ENCODE results near the gene MRPS16. TPM values are rescaled to one million over a fixed set of nuclear protein-coding genes. Genes with fewer than 3 reads are reported as not detected.

The MRPS16 gene
- total RNA-seq, 1 donor = 83.2 TPM

GRCh38 chr10:73251683-73252444 is 580 bp downstream of the MRPS16 start:
- no peak for DNase-seq (ENCODE audit: low read depth)
- TF ChIP-seq, protein P1, sequence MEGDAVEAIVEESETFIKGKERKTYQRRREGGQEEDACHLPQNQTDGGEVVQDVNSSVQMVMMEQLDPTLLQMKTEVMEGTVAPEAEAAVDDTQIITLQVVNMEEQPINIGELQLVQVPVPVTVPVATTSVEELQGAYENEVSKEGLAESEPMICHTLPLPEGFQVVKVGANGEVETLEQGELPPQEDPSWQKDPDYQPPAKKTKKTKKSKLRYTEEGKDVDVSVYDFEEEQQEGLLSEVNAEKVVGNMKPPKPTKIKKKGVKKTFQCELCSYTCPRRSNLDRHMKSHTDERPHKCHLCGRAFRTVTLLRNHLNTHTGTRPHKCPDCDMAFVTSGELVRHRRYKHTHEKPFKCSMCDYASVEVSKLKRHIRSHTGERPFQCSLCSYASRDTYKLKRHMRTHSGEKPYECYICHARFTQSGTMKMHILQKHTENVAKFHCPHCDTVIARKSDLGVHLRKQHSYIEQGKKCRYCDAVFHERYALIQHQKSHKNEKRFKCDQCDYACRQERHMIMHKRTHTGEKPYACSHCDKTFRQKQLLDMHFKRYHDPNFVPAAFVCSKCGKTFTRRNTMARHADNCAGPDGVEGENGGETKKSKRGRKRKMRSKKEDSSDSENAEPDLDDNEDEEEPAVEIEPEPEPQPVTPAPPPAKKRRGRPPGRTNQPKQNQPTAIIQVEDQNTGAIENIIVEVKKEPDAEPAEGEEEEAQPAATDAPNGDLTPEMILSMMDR (IDR thresholded peaks at IDR 0.05; ENCODE audit: insufficient read depth, low read length) = no peak
- H3K4me3 ChIP-seq (ENCODE audit: low read depth, low read length) = peak overlapping the region; percentile 99

- H3K4me3 ChIP-seq (ENCODE audit: low read depth, low read length) = no peak overlapping the region
- TF ChIP-seq, protein P1 (IDR thresholded peaks at IDR 0.05; ENCODE audit: insufficient read depth, low read length) = no peak
- no peak for DNase-seq (ENCODE audit: low read depth)
Observed at GRCh38 chr10:73248259-73248724, 4.2 kb downstream of the MRPS16 start.

GRCh38 chr10:73247509-73248258 is 4.8 kb downstream of the MRPS16 start:
- H3K4me3 ChIP-seq (ENCODE audit: low read depth, low read length) = peak overlapping the region; percentile 90
- no peak for DNase-seq (ENCODE audit: low read depth)
- TF ChIP-seq, protein P1 (IDR thresholded peaks at IDR 0.05; ENCODE audit: insufficient read depth, low read length) = no peak

- peak within 1 kb of the TSS; percentile 90 for H3K4me3 ChIP-seq (ENCODE audit: low read depth, low read length)
- TF ChIP-seq, protein P1 (IDR thresholded peaks at IDR 0.05; ENCODE audit: insufficient read depth, low read length) = no peak
- peak; percentile 86 for DNase-seq (ENCODE audit: low read depth)
Observed at GRCh38 chr10:73246646-73247508, 5.6 kb downstream of the MRPS16 start, which contains the start of gene DNAJC9. Gene DNAJC9 (minus strand): TSS chr10:73247255. CDS start chr10:73247189, 66 bp downstream.

- TF ChIP-seq, protein P1 (IDR thresholded peaks at IDR 0.05; ENCODE audit: insufficient read depth, low read length) = no peak
- H3K4me3 ChIP-seq (ENCODE audit: low read depth, low read length) = peak overlapping the region; percentile 90
- DNase-seq (ENCODE audit: low read depth) = peak; percentile 14
Observed at GRCh38 chr10:73246322-73246645, 6.2 kb downstream of the MRPS16 start.

DNA sequence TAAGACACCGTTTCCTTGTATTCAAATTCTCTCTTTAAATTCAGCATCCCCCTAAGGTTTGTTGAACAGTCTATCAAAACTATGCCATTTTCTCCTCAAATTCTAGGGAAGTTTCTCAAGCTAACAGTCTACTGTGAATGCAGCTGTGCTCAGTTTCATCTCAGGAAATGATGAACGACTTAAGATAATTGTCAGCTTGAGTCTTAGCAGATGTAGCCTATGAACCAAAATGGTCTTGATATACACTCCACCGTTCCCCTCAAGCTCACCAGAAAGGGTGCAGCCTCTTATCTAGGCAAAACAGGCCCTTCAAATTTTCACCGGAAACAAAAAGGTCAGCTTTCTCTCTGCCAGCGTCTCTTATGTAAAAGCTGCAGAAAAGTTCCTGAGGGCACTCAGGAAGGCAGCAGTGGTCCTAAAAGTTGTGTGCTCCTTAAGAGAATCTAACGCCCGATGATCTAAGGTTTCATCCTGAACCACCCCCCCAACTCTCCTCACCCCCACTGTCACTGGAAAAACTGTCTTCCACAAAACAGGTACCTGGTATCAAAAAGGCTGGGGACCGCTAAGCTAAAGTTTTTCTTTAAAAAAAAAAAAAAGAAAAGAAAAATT is 7.5 kb downstream of the MRPS16 start:
- TF ChIP-seq, protein P1 (IDR thresholded peaks at IDR 0.05; ENCODE audit: insufficient read depth, low read length) = no peak
- H3K4me3 ChIP-seq (ENCODE audit: low read depth, low read length) = peak overlapping the region; percentile 90
- peak; percentile 21 for DNase-seq (ENCODE audit: low read depth)
